Measurements from ENCODE around the gene RYR3. TPM values are rescaled to one million over a fixed set of nuclear protein-coding genes. Genes with fewer than 3 reads are reported as not detected.

Gene RYR3
- total RNA-seq, 1 donor from 2014 or later, result 0.08 TPM

- no peak overlapping the region for H3K27ac ChIP-seq (replicated peaks)
- TF ChIP-seq CTCF (IDR thresholded peaks at IDR 0.05; ENCODE audit: borderline replicate concordance), result no peak
- intact Hi-C loops (cut with micrococcal nuclease), result no loop called here
- DNase-seq, result no peak
- H3K27me3 ChIP-seq (ENCODE audit: low read depth), result no peaks in the 10 kb centered on the region
- no peaks in the 10 kb centered on the region for H3K4me1 ChIP-seq
- no peaks in the 10 kb centered on the region for H3K36me3 ChIP-seq
- H3K4me3 ChIP-seq, result no peak overlapping the region
- peaks cover 19% of the 10 kb centered on the region for H3K9me3 ChIP-seq (replicated peaks)
Observed at GRCh38 chr15:33545866-33546265, 235.1 kb downstream of the RYR3 start.

- intact Hi-C loops (cut with micrococcal nuclease), result no loop called here
- no peak for TF ChIP-seq CTCF (IDR thresholded peaks at IDR 0.05; ENCODE audit: borderline replicate concordance)
Observed at GRCh38 chr15:33547876-33548275, 237.1 kb downstream of the RYR3 start.

GRCh38 chr15:33551860-33552259 is 241.1 kb downstream of the RYR3 start:
- Histone ChIP-seq H3K9me3 (replicated peaks) (peaks cover 19% of the 10 kb centered on the region), H3K27ac (replicated peaks) (no peak overlapping the region), H3K4me1 (no peaks in the 10 kb centered on the region), H3K4me3 (no peak overlapping the region), H3K27me3 (ENCODE audit: low read depth) (no peaks in the 10 kb centered on the region), H3K36me3 (no peaks in the 10 kb centered on the region)
- TF ChIP-seq CTCF (IDR thresholded peaks at IDR 0.05; ENCODE audit: borderline replicate concordance), result no peak
- DNase-seq, result no peak
- intact Hi-C loops (cut with micrococcal nuclease), result no loop called here

More at GRCh38 chr15:33547876-33548275, 237.1 kb downstream of the RYR3 start:
- Histone ChIP-seq H3K9me3 (replicated peaks) (peaks cover 19% of the 10 kb centered on the region), H3K27ac (replicated peaks) (no peak overlapping the region), H3K27me3 (ENCODE audit: low read depth) (no peaks in the 10 kb centered on the region), H3K36me3 (no peaks in the 10 kb centered on the region), H3K4me1 (no peaks in the 10 kb centered on the region), H3K4me3 (no peak overlapping the region)
- no peak for DNase-seq

GRCh38 chr15:33553157-33553556 is 242.4 kb downstream of the RYR3 start:
- Histone ChIP-seq H3K9me3 (replicated peaks) (peaks cover 19% of the 10 kb centered on the region), H3K4me1 (no peaks in the 10 kb centered on the region), H3K27ac (replicated peaks) (no peak overlapping the region), H3K4me3 (no peak overlapping the region), H3K27me3 (ENCODE audit: low read depth) (no peaks in the 10 kb centered on the region), H3K36me3 (no peaks in the 10 kb centered on the region)
- intact Hi-C loops (cut with micrococcal nuclease), result no loop called here
- no peak for DNase-seq
- TF ChIP-seq CTCF (IDR thresholded peaks at IDR 0.05; ENCODE audit: borderline replicate concordance), result no peak

- intact Hi-C loops (cut with micrococcal nuclease), result no loop called here
- Histone ChIP-seq H3K9me3 (replicated peaks) (no peaks in the 10 kb centered on the region), H3K4me1 (no peaks in the 10 kb centered on the region), H3K27ac (replicated peaks) (no peak overlapping the region), H3K27me3 (ENCODE audit: low read depth) (no peaks in the 10 kb centered on the region), H3K4me3 (no peak overlapping the region), H3K36me3 (no peaks in the 10 kb centered on the region)
- DNase-seq, result no peak
- TF ChIP-seq CTCF (IDR thresholded peaks at IDR 0.05; ENCODE audit: borderline replicate concordance), result no peak
Observed at GRCh38 chr15:33559207-33559890, 248.6 kb downstream of the RYR3 start.

Data from left ventricle myocardium inferior (tissue), 1 donor.